Thoracic aorta (tissue), 2 donors: ENCODE data around the gene SLC4A7. TPM values are rescaled to one million over a fixed set of nuclear protein-coding genes. Genes with fewer than 3 reads are reported as not detected.

Experiments used
- ATAC-seq: fragments of 150-250 bp; one replicate; pipeline ENCODE4 v1.8.0; 2017; ENCODE audit warnings: low read depth; ENCODE audit not compliant: insufficient number of reproducible peaks, low FRiP score
- DNase-seq: peaks from one replicate; pipeline ENCODE4 v3.0.0-alpha.2; 2020; ENCODE audit warnings: low spot score
- H3K27ac ChIP-seq, 2 donors: fragments of 200-600 bp; sonication (generic); 1 replicate in 1 of 2; 2 replicates in 1 of 2; pipeline ENCODE4 v1.5.1; 2016; ENCODE audit warnings: mild to moderate bottlenecking in 2 of 2, moderate library complexity in 2 of 2
- H3K27me3 ChIP-seq: fragments of 200-600 bp; sonication (generic); replicated peaks from 2 replicates; pipeline ENCODE4 v1.6.0; 2016; ENCODE audit warnings: mild to moderate bottlenecking; ENCODE audit not compliant: insufficient read depth
- H3K36me3 ChIP-seq: fragments of 200-600 bp; sonication (generic); one replicate; pipeline ENCODE4 v1.5.1; 2016
- H3K4me1 ChIP-seq, 2 donors: fragments of 200-600 bp; sonication (generic); 1 replicate in 1 of 2; 2 replicates in 1 of 2; pipeline versions ENCODE4 v1.5.1 to v1.6.0; 2016; ENCODE audit warnings: low read depth in 2 of 2, mild to moderate bottlenecking in 1 of 2; ENCODE audit not compliant: control insufficient read depth in 1 of 2
- H3K4me3 ChIP-seq: fragments of 200-600 bp; sonication (generic); 2 replicates; pipeline ENCODE4 v1.5.1; 2016; ENCODE audit warnings: mild to moderate bottlenecking
- H3K9me3 ChIP-seq: fragments of 200-600 bp; sonication (generic); 2 replicates; pipeline ENCODE4 v1.5.1; 2016
- total RNA-seq, 2 donors: library from RNA; depleted of rRNA; stranded (reverse); fragments of >200 nt; gene quantifications; one replicate each; pipeline versions ENCODE4 v1.1.0 to v1.2.3, GENCODE V29; 2016
- TF ChIP-seq, protein P1 (sequence below): fragments of 200-600 bp; sonication (generic); IDR thresholded peaks from one replicate; pipeline ENCODE4 v1.5.1; 2019; ENCODE audit warnings: antibody characterized with exemption

Gene SLC4A7
- total RNA-seq, 2 donors from 2014 or later, result 50.0 to 176 TPM

GRCh38 chr3:27501759-27502158 is 17.6 kb upstream of the SLC4A7 start:
- TF ChIP-seq, protein P1, sequence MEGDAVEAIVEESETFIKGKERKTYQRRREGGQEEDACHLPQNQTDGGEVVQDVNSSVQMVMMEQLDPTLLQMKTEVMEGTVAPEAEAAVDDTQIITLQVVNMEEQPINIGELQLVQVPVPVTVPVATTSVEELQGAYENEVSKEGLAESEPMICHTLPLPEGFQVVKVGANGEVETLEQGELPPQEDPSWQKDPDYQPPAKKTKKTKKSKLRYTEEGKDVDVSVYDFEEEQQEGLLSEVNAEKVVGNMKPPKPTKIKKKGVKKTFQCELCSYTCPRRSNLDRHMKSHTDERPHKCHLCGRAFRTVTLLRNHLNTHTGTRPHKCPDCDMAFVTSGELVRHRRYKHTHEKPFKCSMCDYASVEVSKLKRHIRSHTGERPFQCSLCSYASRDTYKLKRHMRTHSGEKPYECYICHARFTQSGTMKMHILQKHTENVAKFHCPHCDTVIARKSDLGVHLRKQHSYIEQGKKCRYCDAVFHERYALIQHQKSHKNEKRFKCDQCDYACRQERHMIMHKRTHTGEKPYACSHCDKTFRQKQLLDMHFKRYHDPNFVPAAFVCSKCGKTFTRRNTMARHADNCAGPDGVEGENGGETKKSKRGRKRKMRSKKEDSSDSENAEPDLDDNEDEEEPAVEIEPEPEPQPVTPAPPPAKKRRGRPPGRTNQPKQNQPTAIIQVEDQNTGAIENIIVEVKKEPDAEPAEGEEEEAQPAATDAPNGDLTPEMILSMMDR, result no peak
- ATAC-seq (no peak), DNase-seq (no peak)

DNA sequence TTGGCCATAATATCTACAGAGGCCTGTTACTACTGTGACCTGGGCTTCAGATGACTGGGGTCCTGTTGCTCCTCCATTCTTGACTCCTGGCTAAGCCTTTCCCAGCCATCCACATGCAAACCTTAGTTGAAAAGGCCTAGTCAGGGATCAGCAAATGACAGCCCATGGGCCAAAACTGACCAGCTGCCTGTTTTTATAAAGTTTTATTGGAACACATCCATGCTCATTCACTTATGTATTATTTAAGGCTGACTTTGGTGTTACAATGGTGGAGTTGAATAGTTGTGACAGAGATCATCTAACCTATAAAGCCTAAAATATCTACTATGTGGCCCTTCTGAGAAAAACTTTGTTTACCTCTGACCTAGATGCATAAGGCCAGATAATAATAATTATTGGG is 16.8 kb upstream of the SLC4A7 start:
- TF ChIP-seq, protein P1, result no peak
- Histone ChIP-seq H3K4me3 (no peak overlapping the region), H3K27ac (no peak overlapping the region), H3K36me3 (no peaks in the 10 kb centered on the region), H3K9me3 (no peaks in the 10 kb centered on the region), H3K4me1 (peaks cover 15% of the 10 kb centered on the region in 2 donors), H3K27me3 (no peaks in the 10 kb centered on the region)
- DNase-seq, result no peak
- ATAC-seq, result no peak

More at GRCh38 chr3:27501759-27502158, 17.6 kb upstream of the SLC4A7 start:
- Histone ChIP-seq H3K4me1 (peaks cover 15% of the 10 kb centered on the region in 2 donors), H3K4me3 (no peak overlapping the region), H3K27me3 (no peaks in the 10 kb centered on the region), H3K9me3 (no peaks in the 10 kb centered on the region), H3K36me3 (no peaks in the 10 kb centered on the region), H3K27ac (no peak overlapping the region)

DNA sequence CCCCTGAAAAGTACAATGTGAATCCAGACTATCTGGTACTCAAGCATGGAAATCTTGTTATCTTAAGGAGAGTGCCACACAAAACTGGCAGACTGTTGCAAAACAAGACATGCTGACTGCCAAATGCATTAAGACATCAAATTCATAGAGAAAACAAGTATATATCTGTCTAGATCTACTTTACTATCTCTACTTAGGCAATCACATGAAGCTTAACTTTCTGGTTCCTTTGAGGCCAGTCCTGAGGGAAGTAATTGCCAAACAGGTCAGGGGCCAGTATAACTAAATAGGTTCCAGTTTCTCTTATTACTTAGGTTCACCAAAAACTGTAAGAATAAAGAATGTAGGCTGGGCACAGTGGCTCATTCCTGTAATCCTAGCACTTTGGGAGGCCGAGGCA is 15.9 kb upstream of the SLC4A7 start:
- ATAC-seq, result no peak
- Histone ChIP-seq H3K9me3 (no peaks in the 10 kb centered on the region), H3K27ac (no peak overlapping the region), H3K4me1 (peaks cover 11 to 12% of the 10 kb centered on the region in 2 donors), H3K36me3 (no peaks in the 10 kb centered on the region), H3K27me3 (no peaks in the 10 kb centered on the region), H3K4me3 (no peak overlapping the region)
- TF ChIP-seq, protein P1, result no peak
- DNase-seq, result no peak

DNA sequence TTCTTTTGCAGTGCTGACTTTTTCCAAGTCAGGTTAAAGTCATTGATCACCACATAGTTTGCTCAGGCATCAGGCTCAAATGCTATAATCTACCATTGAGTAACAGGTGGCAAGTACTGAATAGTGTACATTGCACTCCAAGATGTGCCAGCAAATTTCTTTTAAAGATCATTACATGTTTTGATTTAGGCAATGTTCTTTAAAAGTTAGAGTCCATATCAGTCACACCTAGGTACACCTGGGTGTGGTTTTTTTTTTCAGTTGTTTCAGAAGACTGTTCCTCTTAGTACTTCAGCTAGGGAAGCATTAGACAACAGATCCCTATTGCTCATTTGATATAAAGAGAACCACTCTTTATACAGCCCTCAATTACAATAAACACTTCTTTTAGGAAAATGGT is 10.6 kb upstream of the SLC4A7 start:
- ATAC-seq, result no peak
- no peaks in the 10 kb centered on the region for H3K9me3 ChIP-seq
- no peak overlapping the region for H3K4me3 ChIP-seq
- H3K27me3 ChIP-seq, result no peaks in the 10 kb centered on the region
- DNase-seq, result no peak
- no peaks in the 10 kb centered on the region for H3K4me1 ChIP-seq
- H3K36me3 ChIP-seq, result no peaks in the 10 kb centered on the region
- TF ChIP-seq, protein P1, result no peak
- no peak overlapping the region for H3K27ac ChIP-seq

DNA sequence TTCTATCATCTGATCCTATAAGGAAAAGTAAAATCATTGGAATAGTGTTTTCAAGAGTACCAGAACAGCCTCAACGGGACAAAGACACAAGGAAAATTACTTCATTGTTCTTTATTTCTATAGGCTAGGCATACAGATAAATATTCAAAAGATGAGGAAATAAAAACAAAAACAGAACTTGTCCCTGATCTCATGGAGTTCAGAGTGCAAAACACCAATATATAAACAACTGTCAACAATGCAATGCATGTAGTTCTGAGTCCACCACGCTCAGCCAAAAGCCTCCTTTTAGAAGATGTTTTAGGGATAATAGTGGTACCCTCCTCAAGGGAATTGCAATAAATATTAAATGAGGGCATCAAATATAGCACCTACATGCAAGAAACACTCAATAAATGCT is 4.6 kb upstream of the SLC4A7 start:
- H3K36me3 ChIP-seq, result no peaks in the 10 kb centered on the region
- H3K27ac ChIP-seq, result no peak overlapping the region
- H3K9me3 ChIP-seq, result no peaks in the 10 kb centered on the region
- no peak for DNase-seq
- TF ChIP-seq, protein P1, result no peak
- H3K4me3 ChIP-seq, result no peak overlapping the region
- H3K27me3 ChIP-seq, result no peaks in the 10 kb centered on the region
- ATAC-seq, result no peak
- no peaks in the 10 kb centered on the region for H3K4me1 ChIP-seq
